Liver (tissue), 9 donors: ENCODE results near the gene MEI4. TPM values are rescaled to one million over a fixed set of nuclear protein-coding genes. Genes with fewer than 3 reads are reported as not detected.
"Not testable (repeated sequence)": the region's sequence is repeated elsewhere in the genome, so short reads cannot be mapped to it uniquely, and the experiment has no call there.

Experiments
- DNase-seq: peaks from one replicate; pipeline ENCODE4 v3.0.0-alpha.2; 2017; ENCODE audit warnings: low spot score
- H3K27ac ChIP-seq, 2 donors: one replicate each; pipeline ENCODE4 v1.7.0; 2013; ENCODE audit warnings: inconsistent platforms in 2 of 2, low read length in 2 of 2, control low read depth in 1 of 2, low read depth in 1 of 2, mild to moderate bottlenecking in 1 of 2
- H3K27me3 ChIP-seq, 4 donors: one replicate each; pipeline versions ENCODE4 v1.6.1 to v1.7.0; 2013; ENCODE audit warnings: low read length in 3 of 4, inconsistent platforms in 1 of 4, mild to moderate bottlenecking in 1 of 4, moderate library complexity in 1 of 4; ENCODE audit not compliant: control insufficient read depth in 4 of 4, insufficient read depth in 4 of 4
- H3K36me3 ChIP-seq, 4 donors: one replicate each; pipeline versions ENCODE4 v1.6.1 to v1.7.0; 2013; ENCODE audit warnings: low read length in 3 of 4, mild to moderate bottlenecking in 3 of 4, low read depth in 1 of 4, moderate library complexity in 1 of 4; ENCODE audit not compliant: control insufficient read depth in 4 of 4, insufficient read depth in 3 of 4
- H3K4me1 ChIP-seq, 4 donors: one replicate each; pipeline versions ENCODE4 v1.6.1 to v1.7.0; 2013; ENCODE audit warnings: low read length in 3 of 4, mild to moderate bottlenecking in 3 of 4, moderate library complexity in 1 of 4; ENCODE audit not compliant: control insufficient read depth in 4 of 4, insufficient read depth in 4 of 4
- H3K4me3 ChIP-seq, 3 donors: one replicate each; pipeline versions ENCODE4 v1.6.1 to v1.7.0; 2013; ENCODE audit warnings: low read length in 3 of 3, control low read depth in 1 of 3, low read depth in 1 of 3, mild to moderate bottlenecking in 1 of 3
- H3K9ac ChIP-seq, 2 donors: one replicate each; pipeline ENCODE4 v1.7.0; 2013; ENCODE audit warnings: low read length in 2 of 2, mild to moderate bottlenecking in 2 of 2, moderate library complexity in 2 of 2, control low read depth in 1 of 2, low read depth in 1 of 2
- H3K9me3 ChIP-seq, 4 donors: one replicate each; pipeline versions ENCODE4 v1.6.1 to v1.7.0; 2013; ENCODE audit warnings: low read length in 3 of 4; ENCODE audit not compliant: control insufficient read depth in 4 of 4
- EGR1 ChIP-seq, 2 donors: IDR thresholded peaks; 2 replicates each; pipeline ENCODE4 v1.6.1; 2016 to 2018; ENCODE audit warnings: antibody characterized with exemption in 2 of 2, low read depth in 2 of 2
- FOXA1 ChIP-seq: IDR thresholded peaks from 2 replicates; pipeline ENCODE4 v1.6.1; 2016; ENCODE audit warnings: antibody characterized with exemption
- FOXA2 ChIP-seq: IDR thresholded peaks from 2 replicates; pipeline ENCODE4 v1.6.1; 2016; ENCODE audit warnings: antibody characterized with exemption
- GABPA ChIP-seq, 2 donors: IDR thresholded peaks in 1 of 2; conservative IDR thresholded peaks in 1 of 2; 2 replicates each; pipeline ENCODE4 v1.6.1; 2016; ENCODE audit warnings: antibody characterized with exemption in 2 of 2, mild to moderate bottlenecking in 1 of 2, moderate library complexity in 1 of 2
- HNF4A ChIP-seq, 2 donors: conservative IDR thresholded peaks; 2 replicates each; pipeline ENCODE4 v1.6.1; 2016; ENCODE audit warnings: antibody characterized with exemption in 2 of 2, mild to moderate bottlenecking in 2 of 2
- HNF4G ChIP-seq: IDR thresholded peaks from 2 replicates; pipeline ENCODE4 v1.6.1; 2016; ENCODE audit warnings: antibody characterized with exemption
- JUND ChIP-seq, 2 donors: IDR thresholded peaks; 2 replicates each; pipeline ENCODE4 v1.6.1; 2016; ENCODE audit warnings: antibody characterized with exemption in 2 of 2
- NR2F2 ChIP-seq: IDR thresholded peaks from 2 replicates; pipeline ENCODE4 v1.6.1; 2016; ENCODE audit warnings: antibody characterized with exemption
- RAD21 ChIP-seq, 2 donors: IDR thresholded peaks; 2 replicates each; pipeline ENCODE4 v1.6.1; 2016; ENCODE audit warnings: antibody characterized with exemption in 2 of 2, mild to moderate bottlenecking in 2 of 2
- RXRA ChIP-seq, 2 donors: IDR thresholded peaks; 2 replicates each; pipeline ENCODE4 v1.6.1; 2017 to 2018; ENCODE audit warnings: antibody characterized with exemption in 2 of 2, mild to moderate bottlenecking in 1 of 2
- SP1 ChIP-seq: IDR thresholded peaks from 2 replicates; pipeline ENCODE4 v1.6.1; 2018; ENCODE audit warnings: antibody characterized with exemption, mild to moderate bottlenecking
- TAF1 ChIP-seq: conservative IDR thresholded peaks from 2 replicates; pipeline ENCODE4 v1.6.1; 2016; ENCODE audit warnings: antibody characterized with exemption, mild to moderate bottlenecking
- YY1 ChIP-seq: IDR thresholded peaks from 2 replicates; pipeline ENCODE4 v1.6.1; 2016; ENCODE audit warnings: antibody characterized with exemption, mild to moderate bottlenecking
- WGBS: extraction: QIAGEN DNeasy Blood & Tissue Kit; methylation state at CpG from one replicate; pipeline ENCODE4 v1.1.7; 2013; 5-methylcytosine and 5-hydroxymethylcytosine counted together
- polyA plus RNA-seq, 2 donors: library from polyadenylated mRNA; stranded (reverse) in 1 of 2; unstranded in 1 of 2; fragments of 200-250 nt in 1 of 2; fragments of >200 nt in 1 of 2; fragmentation: Nextera tagmentation in 1 of 2; extraction: Ambion mirVana in 1 of 2; gene quantifications; one replicate each; pipeline versions ENCODE4 v1.2.1 to v1.2.3, GENCODE V29; 2013 to 2015
- total RNA-seq, 2 donors: library from RNA; depleted of rRNA; stranded (reverse); fragments of >200 nt; gene quantifications; one replicate each; pipeline ENCODE4 v1.2.3, GENCODE V29; 2014
- TF ChIP-seq, protein P1 (sequence below): IDR thresholded peaks from 2 replicates; pipeline ENCODE4 v1.6.1; 2016; ENCODE audit warnings: antibody characterized with exemption
- TF ChIP-seq, protein P2 (sequence below): IDR thresholded peaks from 2 replicates; pipeline ENCODE4 v1.6.1; 2016; ENCODE audit warnings: antibody characterized with exemption
- TF ChIP-seq, protein P3 (sequence below): fragments of 150-350 bp; IDR thresholded peaks from 2 replicates; pipeline ENCODE4 v1.5.1; 2017; ENCODE audit warnings: improper control_type of control experiment, low read depth, low read length; ENCODE audit not compliant: missing input control
- TF ChIP-seq, protein P4 (sequence below): IDR thresholded peaks from 2 replicates; pipeline ENCODE4 v1.6.1; 2016; ENCODE audit warnings: antibody characterized with exemption, mild to moderate bottlenecking
- TF ChIP-seq, protein P5 (sequence below): IDR thresholded peaks from 2 replicates; pipeline ENCODE4 v1.6.1; 2016; ENCODE audit warnings: antibody characterized with exemption
- donor health status: healthy.
- donor health status: healthy.
- donor health status: healthy.
- donor health status: healthy.
- donor health status: healthy.

Gene MEI4
- total and polyA plus RNA-seq, 4 donors, result 0.36 to 0.84 (median 0.42) TPM

DNA sequence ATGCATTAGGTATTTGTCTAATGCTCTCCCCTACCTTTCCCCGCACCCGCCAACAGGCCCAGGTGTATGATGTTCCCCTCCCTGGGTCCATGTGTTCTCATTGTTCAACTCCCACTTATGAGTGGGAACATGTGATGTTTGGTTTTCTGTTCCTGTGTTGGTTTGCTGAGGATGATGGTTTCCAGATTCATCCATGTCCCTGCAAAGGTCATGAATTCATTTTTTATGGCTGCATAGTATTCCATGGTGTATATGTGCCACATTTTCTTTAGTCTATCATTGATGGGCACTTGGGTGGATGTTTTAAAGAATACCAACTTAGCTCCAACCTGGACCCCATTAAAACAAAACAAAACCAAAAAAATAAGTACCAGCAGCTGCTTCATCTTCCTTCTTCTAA, 180.9 kb downstream of the MEI4 start:
- not testable (repeated sequence) for DNase-seq, H3K4me3 ChIP-seq, H3K9me3 ChIP-seq, H3K27me3 ChIP-seq, H3K36me3 ChIP-seq, H3K9ac ChIP-seq, H3K27ac ChIP-seq
- peaks cover 6 to 29% (median 21%) of the 10 kb centered on the region in 4 donors for H3K4me1 ChIP-seq
- WGBS, result 98% methylated on average over 2 of the region's 2 CpGs

DNA sequence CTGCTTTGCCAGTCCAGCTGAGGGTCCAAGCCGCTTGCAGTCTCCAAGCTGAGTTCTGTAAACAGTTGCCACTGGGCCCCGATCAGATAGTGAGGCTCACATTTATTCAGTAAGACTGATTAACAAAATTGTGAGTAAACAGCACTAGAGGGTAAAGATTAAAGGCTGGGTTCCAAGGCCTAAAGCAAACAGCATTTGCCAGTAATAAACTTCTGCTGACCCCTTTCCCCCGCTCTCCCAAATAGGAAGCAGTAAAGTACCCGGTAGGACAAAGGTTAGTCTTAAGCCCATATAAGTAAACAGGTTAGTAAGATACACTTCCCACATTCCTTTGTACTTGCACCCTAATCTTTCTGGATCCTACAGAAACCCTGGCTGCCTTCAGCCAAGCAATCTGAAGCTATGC, 181.8 kb downstream of the MEI4 start:
- Histone ChIP-seq H3K36me3 (no peaks in the 10 kb centered on the region), H3K4me1 (peaks cover 6 to 36% (median 27%) of the 10 kb centered on the region in 4 donors), H3K9me3 (no peaks in the 10 kb centered on the region), H3K4me3 (no peak overlapping the region), H3K9ac (no peak overlapping the region), H3K27ac (peak overlapping the region in 1 of 2 donors; percentile 54), H3K27me3 (no peaks in the 10 kb centered on the region)
- 27% methylated on average over 4 of the region's 4 CpGs for WGBS
- peak; percentile 35 for DNase-seq
- TF ChIP-seq, protein P1, sequence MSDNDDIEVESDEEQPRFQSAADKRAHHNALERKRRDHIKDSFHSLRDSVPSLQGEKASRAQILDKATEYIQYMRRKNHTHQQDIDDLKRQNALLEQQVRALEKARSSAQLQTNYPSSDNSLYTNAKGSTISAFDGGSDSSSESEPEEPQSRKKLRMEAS, result peak; percentile 93
- TF ChIP-seq RXRA (IDR thresholded peaks at IDR 0.05), result peak; percentile 97 to 98
- peak; percentile 97 to 98 for TF ChIP-seq HNF4A (conservative IDR thresholded peaks at IDR 0.05)
- TF ChIP-seq RAD21 (IDR thresholded peaks at IDR 0.05), result peak; percentile 57 to 66
- peak; percentile 99 for TF ChIP-seq SP1
- peak; percentile 94 for TF ChIP-seq FOXA2
- TF ChIP-seq, protein P2, sequence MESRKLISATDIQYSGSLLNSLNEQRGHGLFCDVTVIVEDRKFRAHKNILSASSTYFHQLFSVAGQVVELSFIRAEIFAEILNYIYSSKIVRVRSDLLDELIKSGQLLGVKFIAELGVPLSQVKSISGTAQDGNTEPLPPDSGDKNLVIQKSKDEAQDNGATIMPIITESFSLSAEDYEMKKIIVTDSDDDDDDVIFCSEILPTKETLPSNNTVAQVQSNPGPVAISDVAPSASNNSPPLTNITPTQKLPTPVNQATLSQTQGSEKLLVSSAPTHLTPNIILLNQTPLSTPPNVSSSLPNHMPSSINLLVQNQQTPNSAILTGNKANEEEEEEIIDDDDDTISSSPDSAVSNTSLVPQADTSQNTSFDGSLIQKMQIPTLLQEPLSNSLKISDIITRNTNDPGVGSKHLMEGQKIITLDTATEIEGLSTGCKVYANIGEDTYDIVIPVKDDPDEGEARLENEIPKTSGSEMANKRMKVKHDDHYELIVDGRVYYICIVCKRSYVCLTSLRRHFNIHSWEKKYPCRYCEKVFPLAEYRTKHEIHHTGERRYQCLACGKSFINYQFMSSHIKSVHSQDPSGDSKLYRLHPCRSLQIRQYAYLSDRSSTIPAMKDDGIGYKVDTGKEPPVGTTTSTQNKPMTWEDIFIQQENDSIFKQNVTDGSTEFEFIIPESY, result peak; percentile 84
- TF ChIP-seq, protein P3, sequence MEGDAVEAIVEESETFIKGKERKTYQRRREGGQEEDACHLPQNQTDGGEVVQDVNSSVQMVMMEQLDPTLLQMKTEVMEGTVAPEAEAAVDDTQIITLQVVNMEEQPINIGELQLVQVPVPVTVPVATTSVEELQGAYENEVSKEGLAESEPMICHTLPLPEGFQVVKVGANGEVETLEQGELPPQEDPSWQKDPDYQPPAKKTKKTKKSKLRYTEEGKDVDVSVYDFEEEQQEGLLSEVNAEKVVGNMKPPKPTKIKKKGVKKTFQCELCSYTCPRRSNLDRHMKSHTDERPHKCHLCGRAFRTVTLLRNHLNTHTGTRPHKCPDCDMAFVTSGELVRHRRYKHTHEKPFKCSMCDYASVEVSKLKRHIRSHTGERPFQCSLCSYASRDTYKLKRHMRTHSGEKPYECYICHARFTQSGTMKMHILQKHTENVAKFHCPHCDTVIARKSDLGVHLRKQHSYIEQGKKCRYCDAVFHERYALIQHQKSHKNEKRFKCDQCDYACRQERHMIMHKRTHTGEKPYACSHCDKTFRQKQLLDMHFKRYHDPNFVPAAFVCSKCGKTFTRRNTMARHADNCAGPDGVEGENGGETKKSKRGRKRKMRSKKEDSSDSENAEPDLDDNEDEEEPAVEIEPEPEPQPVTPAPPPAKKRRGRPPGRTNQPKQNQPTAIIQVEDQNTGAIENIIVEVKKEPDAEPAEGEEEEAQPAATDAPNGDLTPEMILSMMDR, result no peak
- peak; percentile 33 to 69 for TF ChIP-seq EGR1 (IDR thresholded peaks at IDR 0.05; ENCODE audit: low read depth in 2 of 2)
- peak; percentile 84 to 89 for TF ChIP-seq JUND (IDR thresholded peaks at IDR 0.05)
- peak; percentile 79 for TF ChIP-seq YY1
- TF ChIP-seq NR2F2, result no peak
- TF ChIP-seq TAF1, result no peak
- TF ChIP-seq, protein P4, sequence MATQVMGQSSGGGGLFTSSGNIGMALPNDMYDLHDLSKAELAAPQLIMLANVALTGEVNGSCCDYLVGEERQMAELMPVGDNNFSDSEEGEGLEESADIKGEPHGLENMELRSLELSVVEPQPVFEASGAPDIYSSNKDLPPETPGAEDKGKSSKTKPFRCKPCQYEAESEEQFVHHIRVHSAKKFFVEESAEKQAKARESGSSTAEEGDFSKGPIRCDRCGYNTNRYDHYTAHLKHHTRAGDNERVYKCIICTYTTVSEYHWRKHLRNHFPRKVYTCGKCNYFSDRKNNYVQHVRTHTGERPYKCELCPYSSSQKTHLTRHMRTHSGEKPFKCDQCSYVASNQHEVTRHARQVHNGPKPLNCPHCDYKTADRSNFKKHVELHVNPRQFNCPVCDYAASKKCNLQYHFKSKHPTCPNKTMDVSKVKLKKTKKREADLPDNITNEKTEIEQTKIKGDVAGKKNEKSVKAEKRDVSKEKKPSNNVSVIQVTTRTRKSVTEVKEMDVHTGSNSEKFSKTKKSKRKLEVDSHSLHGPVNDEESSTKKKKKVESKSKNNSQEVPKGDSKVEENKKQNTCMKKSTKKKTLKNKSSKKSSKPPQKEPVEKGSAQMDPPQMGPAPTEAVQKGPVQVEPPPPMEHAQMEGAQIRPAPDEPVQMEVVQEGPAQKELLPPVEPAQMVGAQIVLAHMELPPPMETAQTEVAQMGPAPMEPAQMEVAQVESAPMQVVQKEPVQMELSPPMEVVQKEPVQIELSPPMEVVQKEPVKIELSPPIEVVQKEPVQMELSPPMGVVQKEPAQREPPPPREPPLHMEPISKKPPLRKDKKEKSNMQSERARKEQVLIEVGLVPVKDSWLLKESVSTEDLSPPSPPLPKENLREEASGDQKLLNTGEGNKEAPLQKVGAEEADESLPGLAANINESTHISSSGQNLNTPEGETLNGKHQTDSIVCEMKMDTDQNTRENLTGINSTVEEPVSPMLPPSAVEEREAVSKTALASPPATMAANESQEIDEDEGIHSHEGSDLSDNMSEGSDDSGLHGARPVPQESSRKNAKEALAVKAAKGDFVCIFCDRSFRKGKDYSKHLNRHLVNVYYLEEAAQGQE, result peak; percentile 85
- TF ChIP-seq, protein P5, sequence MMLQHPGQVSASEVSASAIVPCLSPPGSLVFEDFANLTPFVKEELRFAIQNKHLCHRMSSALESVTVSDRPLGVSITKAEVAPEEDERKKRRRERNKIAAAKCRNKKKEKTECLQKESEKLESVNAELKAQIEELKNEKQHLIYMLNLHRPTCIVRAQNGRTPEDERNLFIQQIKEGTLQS, result peak; percentile 36
- peak; percentile 95 for TF ChIP-seq FOXA1
- peak; percentile 90 for TF ChIP-seq HNF4G
- peak in 1 of 2 donors; percentile 54 for TF ChIP-seq GABPA (IDR thresholded peaks at IDR 0.05 in 1 of 2, conservative IDR thresholded peaks at IDR 0.05 in 1 of 2)
